Memory B cell (primary cell): Measurements from ENCODE around the gene FLG.
"Not testable (repeated sequence)": the region's sequence is repeated elsewhere in the genome, so short reads cannot be mapped to it uniquely, and the experiment has no call there.

Experiments used
- ATAC-seq: fragments of 150-1000 bp; cut with Tn5 transposase; 2 replicates; pipeline ENCODE4 v1.10.0; 2021; ENCODE audit warnings: low read depth, mild to moderate bottlenecking, moderate library complexity
- DNase-seq, 2 donors: peaks; one replicate each; pipeline ENCODE4 v3.0.0; 2022; ENCODE audit warnings: low spot score in 2 of 2
- H3K27ac Mint-ChIP-seq: one replicate; pipeline ENCODE4 v1.8.0; 2022; ENCODE audit warnings: mild to moderate bottlenecking, moderate library complexity, mixed read lengths
- H3K27me3 Mint-ChIP-seq: one replicate; pipeline ENCODE4 v1.8.0; 2022; ENCODE audit warnings: mixed read lengths
- H3K36me3 Mint-ChIP-seq: one replicate; pipeline ENCODE4 v1.8.0; 2022; ENCODE audit warnings: mild to moderate bottlenecking, mixed read lengths
- H3K4me1 Mint-ChIP-seq: one replicate; pipeline ENCODE4 v1.8.0; 2022; ENCODE audit warnings: mixed read lengths
- H3K4me3 Mint-ChIP-seq: one replicate; pipeline ENCODE4 v1.8.0; 2022; ENCODE audit warnings: mild to moderate bottlenecking, moderate library complexity, mixed read lengths
- H3K9me3 Mint-ChIP-seq: one replicate; pipeline ENCODE4 v1.8.0; 2022; ENCODE audit warnings: mixed read lengths

The FLG gene

GRCh38 chr1:152312169-152312568 is 12.9 kb downstream of the FLG start:
- not testable (repeated sequence) for H3K27me3 Mint-ChIP-seq, H3K4me3 Mint-ChIP-seq

DNA sequence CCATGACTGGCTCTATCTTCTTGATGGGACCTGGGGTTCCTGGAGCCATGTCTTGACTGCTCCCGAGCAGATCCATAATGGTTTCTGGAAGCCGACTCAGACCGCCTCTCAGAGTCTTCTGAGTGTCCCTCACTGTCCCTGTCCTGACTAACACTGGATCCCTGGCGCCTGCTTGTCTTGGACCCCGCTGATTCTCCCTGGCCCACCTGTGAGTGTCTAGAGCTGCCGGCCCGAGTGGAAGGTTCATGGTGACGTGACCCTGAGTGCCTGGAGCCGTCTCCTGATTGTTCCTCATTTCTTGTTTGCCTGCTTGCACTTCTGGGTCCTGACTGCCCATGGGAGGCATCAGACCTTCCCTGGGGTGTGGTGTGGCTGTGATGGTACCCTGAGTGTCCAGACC is 15.1 kb downstream of the FLG start:
- no peak overlapping the region for H3K27ac Mint-ChIP-seq

More at GRCh38 chr1:152312169-152312568, 12.9 kb downstream of the FLG start:
- not testable (repeated sequence) for H3K27ac Mint-ChIP-seq, ATAC-seq, H3K36me3 Mint-ChIP-seq, H3K4me1 Mint-ChIP-seq, DNase-seq, H3K9me3 Mint-ChIP-seq

GRCh38 chr1:152309320-152309901 is 15.6 kb downstream of the FLG start:
- not testable (repeated sequence) for DNase-seq, H3K27ac Mint-ChIP-seq, ATAC-seq, H3K9me3 Mint-ChIP-seq, H3K4me1 Mint-ChIP-seq, H3K27me3 Mint-ChIP-seq, H3K36me3 Mint-ChIP-seq, H3K4me3 Mint-ChIP-seq

More for the DNA sequence above, 15.1 kb downstream of the FLG start:
- Mint-ChIP-seq H3K4me3 (no peak overlapping the region), H3K4me1 (no peaks in the 10 kb centered on the region), H3K27me3 (peaks cover 7% of the 10 kb centered on the region), H3K36me3 (no peaks in the 10 kb centered on the region), H3K9me3 (no peaks in the 10 kb centered on the region)
- ATAC-seq (no peak), DNase-seq (no peak)

DNA sequence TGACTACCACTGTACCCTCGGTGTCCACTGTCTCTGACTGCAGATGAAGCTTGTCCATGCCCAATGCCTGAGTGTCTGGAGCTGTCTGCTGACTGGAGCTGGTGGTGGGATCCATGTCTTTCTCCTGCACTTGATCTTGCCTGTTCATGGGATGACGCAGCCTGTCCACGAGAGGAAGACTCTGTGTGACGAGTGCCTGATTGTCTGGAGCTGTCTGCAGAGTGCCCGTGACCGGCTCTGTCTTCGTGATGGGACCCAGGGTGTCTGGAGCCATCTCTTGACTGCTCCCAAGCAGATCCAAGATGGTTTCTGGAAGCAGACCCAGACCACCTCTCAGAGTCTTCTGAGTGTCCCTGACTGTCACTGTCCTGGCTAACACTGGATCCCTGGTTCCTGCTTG is 16.3 kb downstream of the FLG start:
- not testable (repeated sequence) for ATAC-seq, H3K36me3 Mint-ChIP-seq, H3K4me3 Mint-ChIP-seq, H3K27me3 Mint-ChIP-seq, H3K4me1 Mint-ChIP-seq, DNase-seq, H3K9me3 Mint-ChIP-seq, H3K27ac Mint-ChIP-seq

- not testable (repeated sequence) for ATAC-seq, H3K27me3 Mint-ChIP-seq, H3K36me3 Mint-ChIP-seq, H3K4me3 Mint-ChIP-seq, DNase-seq, H3K27ac Mint-ChIP-seq, H3K4me1 Mint-ChIP-seq, H3K9me3 Mint-ChIP-seq
These were observed 17.1 kb downstream of the FLG start for GRCh38 chr1:152307970-152308369.

GRCh38 chr1:152306123-152306522 is 18.9 kb downstream of the FLG start:
- H3K27ac Mint-ChIP-seq, H3K36me3 Mint-ChIP-seq, H3K4me1 Mint-ChIP-seq, ATAC-seq, H3K27me3 Mint-ChIP-seq, H3K4me3 Mint-ChIP-seq, H3K9me3 Mint-ChIP-seq, DNase-seq: not testable (repeated sequence)

DNA sequence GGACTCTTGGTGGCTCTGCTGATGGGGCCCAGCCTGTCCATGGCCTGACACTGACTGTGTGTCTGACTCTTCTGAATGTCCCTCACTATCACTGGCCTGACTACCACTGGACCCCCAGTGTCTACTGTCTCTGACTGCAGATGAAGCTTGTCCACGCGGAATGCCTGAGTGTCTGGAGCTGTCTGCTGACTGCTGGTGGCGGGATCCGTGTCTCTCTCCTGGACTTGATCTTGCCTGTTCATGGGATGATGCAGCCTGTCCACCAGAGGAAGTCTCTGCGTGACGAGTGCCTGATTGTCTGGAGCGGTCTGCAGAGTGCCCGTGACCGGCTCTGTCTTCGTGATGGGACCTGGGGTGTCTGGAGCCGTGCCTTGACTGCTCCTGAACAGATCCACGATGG is 20.3 kb downstream of the FLG start:
- not testable (repeated sequence) for ATAC-seq, H3K9me3 Mint-ChIP-seq, H3K27me3 Mint-ChIP-seq, H3K27ac Mint-ChIP-seq, H3K36me3 Mint-ChIP-seq, DNase-seq, H3K4me3 Mint-ChIP-seq, H3K4me1 Mint-ChIP-seq

DNA sequence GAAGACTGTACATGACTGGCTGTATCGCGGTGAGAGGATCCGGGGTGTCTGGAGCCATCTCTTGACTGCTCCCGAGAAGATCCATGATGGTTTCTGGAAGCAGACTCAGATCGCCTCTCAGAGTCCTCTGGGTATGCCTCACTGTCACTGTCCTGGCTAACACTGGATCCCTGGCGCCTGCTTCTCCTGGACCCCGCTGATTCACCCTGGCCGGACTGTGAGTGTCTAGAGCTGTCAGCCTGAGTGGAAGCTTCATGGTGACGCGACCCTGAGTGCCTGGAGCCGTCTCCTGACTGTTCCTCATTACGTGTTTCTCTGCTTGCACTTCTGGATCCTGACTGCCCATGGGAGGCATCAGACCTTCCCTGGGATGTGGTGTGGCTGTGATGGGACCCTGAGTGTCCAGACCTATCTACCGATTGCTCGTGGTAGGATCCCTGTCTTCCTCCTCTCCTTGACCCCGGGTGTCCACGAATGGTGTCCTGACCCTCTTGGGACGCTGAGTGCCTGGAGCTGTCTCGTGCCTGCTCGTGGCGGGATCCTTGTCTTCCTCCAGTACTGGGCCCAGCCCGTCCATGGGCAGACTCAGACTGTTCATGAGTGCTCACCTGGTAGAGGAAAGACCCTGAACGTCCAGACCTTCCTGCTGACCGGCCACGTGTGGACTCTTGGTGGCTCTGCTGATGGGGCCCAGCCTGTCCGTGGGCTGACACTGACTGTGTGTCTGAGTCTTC is 21.7 kb downstream of the FLG start:
- not testable (repeated sequence) for H3K4me3 Mint-ChIP-seq, H3K36me3 Mint-ChIP-seq, ATAC-seq, H3K27ac Mint-ChIP-seq, H3K27me3 Mint-ChIP-seq, H3K9me3 Mint-ChIP-seq, DNase-seq, H3K4me1 Mint-ChIP-seq

GRCh38 chr1:152256394-152256793 is 68.6 kb downstream of the FLG start:
- not testable (repeated sequence) for H3K27me3 Mint-ChIP-seq, H3K9me3 Mint-ChIP-seq, H3K27ac Mint-ChIP-seq, DNase-seq, H3K4me3 Mint-ChIP-seq, ATAC-seq, H3K36me3 Mint-ChIP-seq, H3K4me1 Mint-ChIP-seq
